Motor neuron (in vitro differentiated cells): Measurements from ENCODE around the gene COPZ2. TPM values are rescaled to one million over a fixed set of nuclear protein-coding genes. Genes with fewer than 3 reads are reported as not detected.
"Not testable (repeated sequence)": the region's sequence is repeated elsewhere in the genome, so short reads cannot be mapped to it uniquely, and the experiment has no call there.

Experiments
- ATAC-seq, 8 experiments: fragments of 200-7000 bp; cut with Tn5 transposase; replicated peaks in 6 of 8; 2 replicates each; pipeline ENCODE4 v1.8.0; 2021; ENCODE audit warnings: mild to moderate bottlenecking in 8 of 8, moderate library complexity in 8 of 8
- H3K27ac ChIP-seq, 2 donors: fragments of 250-450 bp; sonication (Bioruptor Pico); 2 replicates each; pipeline ENCODE4 v1.9.0; 2021; ENCODE audit warnings: antibody characterized with exemption in 2 of 2, mild to moderate bottlenecking in 2 of 2, moderate library complexity in 1 of 2
- H3K4me1 ChIP-seq, 2 donors: fragments of 250-450 bp; sonication (Bioruptor Pico); replicated peaks in 1 of 2; 2 replicates each; pipeline ENCODE4 v1.6.1; 2021; ENCODE audit warnings: antibody characterized with exemption in 2 of 2, mild to moderate bottlenecking in 2 of 2, moderate library complexity in 1 of 2
- H3K4me3 ChIP-seq, 5 donors: fragments of 250-450 bp; sonication (Bioruptor Pico); 2 replicates each; pipeline ENCODE4 v1.9.0; 2021; ENCODE audit warnings: antibody characterized with exemption in 5 of 5, mild to moderate bottlenecking in 5 of 5, moderate library complexity in 4 of 5
- WGBS, 10 experiments: fragments of 450-650 bp; shearing (Covaris generic); methylation state at CpG; one replicate each; pipeline ENCODE4 v1.0.0; 2022; 5-methylcytosine and 5-hydroxymethylcytosine counted together
- in situ Hi-C, 9 experiments: fragments of 400-800 bp; cut with MboI; loops; one replicate each; pipeline ENCODE4 v1.15.0; 2021; ENCODE audit warnings: low sequenced_read_pairs in 9 of 9, low pct_unique_long_range_greater_than_20kb in 2 of 9; ENCODE audit not compliant: unreplicated experiment in 9 of 9
- total RNA-seq, 8 experiments: library from RNA; unstranded; fragments of 300-600 nt; gene quantifications; 2 replicates each; pipeline versions ENCODE4 v1.2.3 to v1.2.4, GENCODE V29; 2022

COPZ2 gene
- total RNA-seq = 100 to 1,000 TPM in 1 of 8 experiments, 10 to 100 TPM in 2, 1 to 10 TPM in 5; 1.7 to 156 (median 5.7) TPM

- Histone ChIP-seq H3K4me1 (peaks cover 15 to 18% of the 10 kb centered on the region in 2 donors), H3K4me3 (peak within 1 kb of the TSS; percentile 16 to 39 (median 31)), H3K27ac (peak within 1 kb of the TSS in 1 of 2 donors; percentile 27)
- in situ Hi-C loops = loop anchor here in 1 of 9 experiments (25.0 kb wide), 1 partner anchor 100 kb away; no protein-coding TSS in a partner anchor
- 0 to 60% (median 10%) methylated on average over 1 to 5 of the region's 73 CpGs; no CpG with 5 or more reads in 6 of the 10 experiments for WGBS, 10 experiments
- peak; percentile 79 to 85 (median 84) for ATAC-seq
Observed at GRCh38 chr17:48037036-48037837, at the start of gene COPZ2. Gene COPZ2, minus strand, starts transcription at chr17:48037797. Its CDS starts 20 bp downstream, at chr17:48037777.

GRCh38 chr17:48084932-48085331, 47.3 kb upstream of the COPZ2 start:
- Histone ChIP-seq H3K4me3 (no peak overlapping the region), H3K27ac (no peak overlapping the region), H3K4me1 (peaks cover 2 to 14% of the 10 kb centered on the region in 2 donors)
- in situ Hi-C loops = no loop called here
- no peak for ATAC-seq
- 56 to 100% (median 79%) methylated on average over 1 to 2 of the region's 2 CpGs; no CpG with 5 or more reads in 1 of the 10 experiments for WGBS, 10 experiments

- H3K4me1 ChIP-seq = peaks cover 2 to 14% of the 10 kb centered on the region in 2 donors
- ATAC-seq = no peak
- in situ Hi-C loops = no loop called here
- no peak overlapping the region for H3K27ac ChIP-seq
- H3K4me3 ChIP-seq = no peak overlapping the region
- 63 to 100% (median 80%) methylated on average over 1 to 5 of the region's 5 CpGs; no CpG with 5 or more reads in 3 of the 10 experiments for WGBS, 10 experiments
Observed at GRCh38 chr17:48081858-48082257, 44.3 kb upstream of the COPZ2 start.

GRCh38 chr17:48077152-48077551, 39.6 kb upstream of the COPZ2 start:
- H3K4me3 ChIP-seq, H3K27ac ChIP-seq, ATAC-seq, in situ Hi-C loops, H3K4me1 ChIP-seq: not testable (repeated sequence)
- 93 to 100% (median 97%) methylated on average over 1 to 9 of the region's 10 CpGs; no CpG with 5 or more reads in 1 of the 10 experiments for WGBS, 10 experiments

- Histone ChIP-seq H3K4me3 (no peak overlapping the region), H3K4me1 (peaks cover 0 to 2% of the 10 kb centered on the region in 2 donors), H3K27ac (no peak overlapping the region)
- ATAC-seq = peak; percentile 53 to 81 (median 73)
- in situ Hi-C loops = no loop called here
- 27 to 93% (median 80%) methylated on average over 1 to 7 of the region's 7 CpGs; no CpG with 5 or more reads in 1 of the 10 experiments for WGBS, 10 experiments
Observed at GRCh38 chr17:48074322-48075081, 36.9 kb upstream of the COPZ2 start.

GRCh38 chr17:48073566-48074094, 36.0 kb upstream of the COPZ2 start:
- 20 to 100% (median 88%) methylated on average over 1 to 4 of the region's 5 CpGs; no CpG with 5 or more reads in 2 of the 10 experiments for WGBS, 10 experiments
- in situ Hi-C loops, H3K4me1 ChIP-seq, H3K27ac ChIP-seq, H3K4me3 ChIP-seq: not testable (repeated sequence)
- ATAC-seq = peak in 3 of 8 experiments; percentile 22 to 57 (median 33)

- H3K4me1 ChIP-seq, in situ Hi-C loops, H3K27ac ChIP-seq, H3K4me3 ChIP-seq, ATAC-seq: not testable (repeated sequence)
- 88 to 100% (median 97%) methylated on average over 2 to 8 of the region's 9 CpGs; no CpG with 5 or more reads in 3 of the 10 experiments for WGBS, 10 experiments
Observed at GRCh38 chr17:48072811-48073210, 35.2 kb upstream of the COPZ2 start.

GRCh38 chr17:48071654-48072053, 34.1 kb upstream of the COPZ2 start:
- in situ Hi-C loops = no loop called here
- no peak overlapping the region for H3K27ac ChIP-seq
- H3K4me3 ChIP-seq = no peak overlapping the region
- WGBS, 10 experiments = 0 to 100% (median 81%) methylated on average over 1 to 2 of the region's 2 CpGs; no CpG with 5 or more reads in 2 of the 10 experiments
- no peak for ATAC-seq
- H3K4me1 ChIP-seq = peaks cover 0 to 2% of the 10 kb centered on the region in 2 donors

- Histone ChIP-seq H3K27ac (no peak overlapping the region), H3K4me3 (no peak overlapping the region), H3K4me1 (peaks cover 0 to 2% of the 10 kb centered on the region in 2 donors)
- 50 to 100% (median 80%) methylated on average over 1 of the region's 2 CpGs; no CpG with 5 or more reads in 5 of the 10 experiments for WGBS, 10 experiments
- in situ Hi-C loops = no loop called here
- ATAC-seq = no peak
Observed at GRCh38 chr17:48070195-48070594, 32.6 kb upstream of the COPZ2 start.

- H3K4me3 ChIP-seq = no peak overlapping the region
- in situ Hi-C loops = no loop called here
- ATAC-seq = peak in 3 of 8 experiments; percentile 31 to 69 (median 32)
- no peaks in the 10 kb centered on the region for H3K4me1 ChIP-seq
- 70 to 100% (median 96%) methylated on average over 1 to 3 of the region's 3 CpGs; no CpG with 5 or more reads in 5 of the 10 experiments for WGBS, 10 experiments
- H3K27ac ChIP-seq = no peak overlapping the region
Observed at GRCh38 chr17:48068491-48068961, 30.9 kb upstream of the COPZ2 start.

- H3K4me3 ChIP-seq, in situ Hi-C loops, H3K4me1 ChIP-seq, H3K27ac ChIP-seq: not testable (repeated sequence)
- WGBS, 10 experiments = 50 to 100% (median 100%) methylated on average over 2 of the region's 2 CpGs; no CpG with 5 or more reads in 6 of the 10 experiments
- ATAC-seq = peak in 1 of 8 experiments; percentile 12
Observed at GRCh38 chr17:48067808-48068207, 30.2 kb upstream of the COPZ2 start.

- WGBS, 10 experiments = 90 to 100% (median 100%) methylated on average over 1 to 3 of the region's 3 CpGs; no CpG with 5 or more reads in 3 of the 10 experiments
- Histone ChIP-seq H3K27ac (no peak overlapping the region), H3K4me3 (no peak overlapping the region), H3K4me1 (no peaks in the 10 kb centered on the region)
- in situ Hi-C loops = no loop called here
- no peak for ATAC-seq
Observed at GRCh38 chr17:48067245-48067644, 29.6 kb upstream of the COPZ2 start.
